GM12875 (cell line): Measurements from ENCODE around the gene COX14.

Experiments
- H3K4me3 ChIP-seq: one replicate; pipeline ENCODE4 v1.5.1; 2011; ENCODE audit warnings: low read depth, low read length, control low read depth
- TF ChIP-seq, protein P1 (sequence below): IDR thresholded peaks from 2 replicates; pipeline ENCODE4 v1.5.1; 2011; ENCODE audit warnings: low read depth, mild to moderate bottlenecking, control low read depth, inconsistent platforms, low read length, moderate library complexity, borderline replicate concordance; ENCODE audit not compliant: insufficient read depth

Gene COX14

DNA sequence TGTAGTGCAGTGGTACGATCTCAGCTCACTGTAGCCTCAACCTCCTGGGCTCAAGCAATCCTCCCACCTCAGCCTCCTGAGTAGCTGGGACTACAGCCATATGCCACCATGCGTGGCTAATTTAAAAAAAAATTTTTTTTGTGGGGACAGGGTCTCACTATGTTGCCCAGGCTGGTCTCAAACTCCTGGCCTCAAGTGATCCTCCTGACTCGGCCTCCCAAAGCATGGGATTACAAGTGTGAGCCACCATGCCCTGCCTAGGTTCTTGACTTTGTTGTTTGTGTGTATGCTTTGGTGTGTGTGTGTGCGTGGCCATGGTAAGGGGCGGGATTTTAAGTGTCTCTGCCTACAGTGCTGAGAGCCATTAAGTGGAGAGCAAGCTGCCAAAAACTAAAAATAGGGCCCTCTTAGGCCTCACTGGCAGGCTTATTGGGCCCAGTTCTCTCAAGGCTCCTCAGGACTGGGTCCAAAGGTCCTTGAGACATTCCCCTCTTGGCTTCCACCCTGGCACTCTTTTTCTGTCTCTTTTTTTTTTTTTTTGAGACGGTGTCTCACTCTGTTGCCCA, 5.1 kb downstream of the COX14 start:
- TF ChIP-seq, protein P1, sequence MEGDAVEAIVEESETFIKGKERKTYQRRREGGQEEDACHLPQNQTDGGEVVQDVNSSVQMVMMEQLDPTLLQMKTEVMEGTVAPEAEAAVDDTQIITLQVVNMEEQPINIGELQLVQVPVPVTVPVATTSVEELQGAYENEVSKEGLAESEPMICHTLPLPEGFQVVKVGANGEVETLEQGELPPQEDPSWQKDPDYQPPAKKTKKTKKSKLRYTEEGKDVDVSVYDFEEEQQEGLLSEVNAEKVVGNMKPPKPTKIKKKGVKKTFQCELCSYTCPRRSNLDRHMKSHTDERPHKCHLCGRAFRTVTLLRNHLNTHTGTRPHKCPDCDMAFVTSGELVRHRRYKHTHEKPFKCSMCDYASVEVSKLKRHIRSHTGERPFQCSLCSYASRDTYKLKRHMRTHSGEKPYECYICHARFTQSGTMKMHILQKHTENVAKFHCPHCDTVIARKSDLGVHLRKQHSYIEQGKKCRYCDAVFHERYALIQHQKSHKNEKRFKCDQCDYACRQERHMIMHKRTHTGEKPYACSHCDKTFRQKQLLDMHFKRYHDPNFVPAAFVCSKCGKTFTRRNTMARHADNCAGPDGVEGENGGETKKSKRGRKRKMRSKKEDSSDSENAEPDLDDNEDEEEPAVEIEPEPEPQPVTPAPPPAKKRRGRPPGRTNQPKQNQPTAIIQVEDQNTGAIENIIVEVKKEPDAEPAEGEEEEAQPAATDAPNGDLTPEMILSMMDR: no peak
- no peak overlapping the region for H3K4me3 ChIP-seq

DNA sequence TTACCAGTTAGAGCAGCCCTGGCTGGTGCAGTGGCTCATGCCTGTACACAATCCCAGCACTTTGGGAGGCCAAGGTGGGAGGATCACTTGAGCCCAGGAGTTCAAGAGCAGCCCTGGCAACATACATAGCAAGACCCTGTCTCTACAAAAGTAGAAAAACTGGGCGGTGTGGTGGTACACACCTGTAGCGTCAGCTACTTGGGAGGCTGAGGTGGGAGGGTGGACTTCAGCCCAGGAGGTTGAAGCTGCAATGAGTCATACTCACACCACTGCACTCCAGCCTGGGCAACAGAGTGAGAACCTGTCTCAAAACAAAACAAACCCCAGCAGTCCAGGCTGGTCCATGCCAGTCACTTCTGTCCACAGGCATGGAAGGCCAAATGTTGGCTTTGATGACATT, 7.4 kb downstream of the COX14 start:
- H3K4me3 ChIP-seq: no peak overlapping the region
- TF ChIP-seq, protein P1: no peak

DNA sequence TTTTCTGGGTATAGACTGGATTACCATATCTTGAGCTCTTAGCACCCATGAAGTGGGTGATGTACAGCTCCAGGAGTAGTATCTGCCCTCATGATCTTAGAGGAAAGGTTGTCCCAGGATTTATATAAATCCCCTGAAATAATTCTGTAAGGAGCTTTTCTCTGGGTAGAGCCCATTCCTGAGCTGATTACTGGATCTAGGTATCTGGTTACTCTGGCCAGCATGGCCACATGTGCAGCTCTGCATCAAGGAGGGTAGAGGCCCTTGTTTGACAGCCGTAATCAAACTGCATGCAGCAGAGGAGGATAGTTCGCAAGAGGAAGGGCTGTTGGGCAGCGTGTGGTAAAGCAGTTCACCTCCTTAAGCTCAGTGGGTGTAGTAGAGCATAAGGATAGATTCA, 8.5 kb downstream of the COX14 start:
- H3K4me3 ChIP-seq: no peak overlapping the region
- TF ChIP-seq, protein P1: no peak

DNA sequence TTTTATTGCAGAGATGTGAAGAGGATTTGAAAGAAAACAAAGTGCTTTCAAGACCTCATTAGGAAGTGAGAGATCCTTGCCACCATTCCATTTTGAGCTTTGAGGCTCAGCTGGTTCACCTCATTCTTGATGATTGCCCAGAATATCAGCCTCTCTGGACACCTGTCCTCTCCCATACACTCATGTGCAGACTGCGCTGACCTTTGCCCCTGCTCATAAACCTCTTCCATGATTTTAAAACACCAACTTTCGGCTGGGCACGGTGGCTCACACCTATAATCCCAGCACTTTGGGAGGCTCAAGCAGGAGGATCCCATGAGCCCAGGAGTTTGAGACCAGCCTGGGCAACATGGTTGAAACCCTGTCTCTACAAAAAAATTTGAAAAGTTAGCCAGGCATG, 8.9 kb downstream of the COX14 start:
- TF ChIP-seq, protein P1: no peak
- no peak overlapping the region for H3K4me3 ChIP-seq

- no peak overlapping the region for H3K4me3 ChIP-seq
- TF ChIP-seq, protein P1: no peak
Observed at GRCh38 chr12:50121641-50122040, 9.6 kb downstream of the COX14 start.

DNA sequence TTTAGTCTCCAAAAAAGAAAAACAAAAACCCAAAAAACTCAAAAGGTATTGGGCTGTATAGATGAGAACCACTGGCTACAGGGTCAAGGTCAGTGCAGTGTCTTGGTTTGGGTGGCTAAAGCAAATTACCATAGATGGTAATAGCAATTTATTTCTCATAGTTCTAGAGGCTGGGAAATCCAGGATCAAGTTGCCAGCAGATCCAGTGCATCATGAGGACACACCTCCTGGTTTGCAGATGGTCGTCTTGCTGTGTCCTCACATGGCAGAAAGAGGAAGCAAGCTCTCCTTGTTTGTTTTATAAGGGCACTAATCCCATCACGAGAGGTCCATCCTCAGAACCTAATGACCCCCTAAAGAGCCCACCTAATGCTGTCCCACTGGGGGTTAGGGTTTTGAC, 11.2 kb downstream of the COX14 start:
- TF ChIP-seq, protein P1: no peak
- no peak overlapping the region for H3K4me3 ChIP-seq

DNA sequence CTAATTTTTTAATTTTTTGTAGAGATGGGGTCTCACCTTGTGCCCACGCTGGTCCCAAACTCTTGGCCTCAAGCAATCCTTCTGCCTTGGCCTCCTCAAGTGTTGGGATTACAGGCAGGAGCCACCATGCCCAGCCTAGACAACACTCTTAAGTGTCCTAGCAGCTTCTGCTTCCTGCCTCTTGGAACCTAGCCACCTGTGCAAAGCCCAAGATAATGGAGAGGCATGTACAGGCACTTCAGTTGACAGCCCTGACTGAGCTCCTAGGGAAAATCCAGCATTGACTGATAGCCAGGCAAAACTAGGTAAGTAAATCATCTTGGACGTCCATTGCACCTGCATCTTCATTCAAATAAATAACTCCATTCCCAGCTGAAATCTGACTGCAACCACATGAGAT, 15.5 kb downstream of the COX14 start:
- no peak overlapping the region for H3K4me3 ChIP-seq
- TF ChIP-seq, protein P1: no peak
